HG03159 (cell line): ENCODE data around the gene IL15.

ENCODE experiments used
- ATAC-seq: cut with Tn5 transposase; IDR thresholded peaks from one replicate; pipeline ENCODE4 v1.9.1; 2021; ENCODE audit warnings: mild to moderate bottlenecking, moderate library complexity; ENCODE audit not compliant: unreplicated experiment

The IL15 gene

GRCh38 chr4:141763374-141763773 is 127.0 kb downstream of the IL15 start:
- ATAC-seq = no peak

GRCh38 chr4:141768954-141769353 is 132.6 kb downstream of the IL15 start:
- ATAC-seq = no peak

- peak; percentile 67 for ATAC-seq
These were observed 135.8 kb downstream of the IL15 start for GRCh38 chr4:141771889-141772830.

- no peak for ATAC-seq
These were observed 136.5 kb downstream of the IL15 start for GRCh38 chr4:141772838-141773237.

GRCh38 chr4:141782205-141782604 is 145.8 kb downstream of the IL15 start:
- ATAC-seq = no peak
